ENCODE data around the gene MBOAT1.
"Not testable (repeated sequence)": the region's sequence is repeated elsewhere in the genome, so short reads cannot be mapped to it uniquely, and the experiment has no call there.

MBOAT1 gene

DNA sequence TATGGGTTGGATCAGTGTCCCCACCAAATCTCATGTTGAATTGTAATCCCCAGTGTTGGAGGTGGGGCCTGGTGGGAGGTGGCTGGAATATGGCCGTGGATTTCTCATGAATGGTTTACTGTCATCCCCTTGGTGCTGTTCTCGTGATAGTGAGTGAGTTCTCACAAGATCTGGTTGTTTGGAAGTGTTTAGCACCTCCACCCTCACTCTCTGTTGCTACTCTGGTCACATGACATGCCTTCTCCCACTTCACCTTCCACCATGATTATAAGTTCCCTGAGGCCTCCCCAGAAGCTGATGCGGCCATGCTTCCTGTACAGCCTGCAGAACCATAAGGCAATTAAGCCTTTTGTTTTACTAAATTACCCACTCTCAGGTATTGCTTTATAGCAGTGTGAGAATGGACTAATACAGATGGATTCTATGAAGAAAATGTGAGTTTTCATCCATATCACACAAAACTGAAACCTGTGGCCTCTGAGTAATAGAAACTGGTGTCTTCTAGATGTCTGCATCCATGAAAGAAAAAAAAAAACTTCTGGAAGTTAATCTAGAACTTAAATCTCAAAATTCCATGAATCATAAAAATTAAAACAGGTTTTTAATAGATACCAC, 39.3 kb downstream of the MBOAT1 start:
- no peak for DNase-seq (ENCODE audit: low read depth)

DNA sequence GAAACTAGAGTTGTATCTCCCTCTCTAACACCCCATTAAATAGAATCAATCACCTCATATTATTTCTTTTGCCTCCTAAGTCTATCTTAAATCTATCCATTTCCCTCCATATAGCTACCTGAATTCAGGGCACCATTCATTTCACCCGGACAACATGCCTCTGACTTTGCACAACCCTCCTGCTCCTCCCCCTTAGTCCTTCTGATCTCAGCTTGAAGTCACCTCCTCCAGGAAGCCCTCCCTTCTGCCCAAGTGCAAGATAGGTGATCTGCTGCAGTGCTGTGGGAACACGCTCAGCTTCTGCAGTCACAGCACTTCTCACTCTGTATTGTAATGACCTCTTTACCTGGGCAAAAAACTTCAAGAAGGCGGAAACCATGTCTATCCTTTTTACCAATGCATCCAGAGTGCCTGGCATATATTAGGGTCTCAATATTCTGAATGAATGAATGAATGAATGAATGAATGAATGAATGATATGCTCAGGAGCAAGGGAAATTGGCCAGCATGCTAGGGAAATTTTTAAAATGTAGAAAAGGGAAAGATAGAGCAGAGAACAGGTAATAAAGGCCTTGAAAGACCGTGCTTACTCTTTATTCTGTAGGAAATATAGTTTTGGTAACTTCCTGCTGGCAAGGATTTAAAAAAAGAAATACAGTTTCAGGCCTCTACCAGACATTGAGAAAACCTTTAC, 41.7 kb downstream of the MBOAT1 start:
- DNase-seq (ENCODE audit: low read depth): no peak

- DNase-seq (ENCODE audit: low read depth): no peak
These were observed 42.5 kb downstream of the MBOAT1 start for GRCh38 chr6:20169786-20170185.

- no peak for DNase-seq (ENCODE audit: low read depth)
These were observed 43.1 kb downstream of the MBOAT1 start for GRCh38 chr6:20169119-20169557.

- no peak for DNase-seq (ENCODE audit: low read depth)
These were observed 43.6 kb downstream of the MBOAT1 start for GRCh38 chr6:20168690-20169089.

GRCh38 chr6:20167601-20168000, 44.7 kb downstream of the MBOAT1 start:
- no peak for DNase-seq (ENCODE audit: low read depth)

DNA sequence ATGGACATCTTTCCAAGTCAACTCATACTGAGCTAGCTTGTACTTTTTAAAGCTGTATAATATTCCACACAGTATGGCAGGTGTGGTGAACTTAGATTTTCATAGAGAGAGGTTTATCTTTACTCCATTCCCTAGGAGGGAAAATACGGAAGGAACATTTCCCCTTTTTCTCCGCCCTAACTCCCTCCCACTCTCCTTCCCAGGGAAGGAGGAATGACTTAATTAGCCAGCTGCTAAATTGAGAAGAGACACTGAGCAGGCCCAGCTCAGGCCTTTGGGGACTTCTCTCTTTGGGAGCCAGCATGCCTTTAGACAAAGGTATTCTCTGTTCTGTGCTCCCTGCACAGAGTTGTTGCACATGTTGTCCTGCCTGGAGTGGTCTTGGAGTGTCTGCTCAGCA, 46.1 kb downstream of the MBOAT1 start:
- DNase-seq (ENCODE audit: low read depth): no peak

GRCh38 chr6:20162515-20162914, 49.8 kb downstream of the MBOAT1 start:
- no peak for DNase-seq (ENCODE audit: low read depth)

- DNase-seq (ENCODE audit: low read depth): no peak
These were observed 51.6 kb downstream of the MBOAT1 start for GRCh38 chr6:20160541-20161283.

- DNase-seq (ENCODE audit: low read depth): no peak
These were observed 52.3 kb downstream of the MBOAT1 start for GRCh38 chr6:20159781-20160540.

- no peak for DNase-seq (ENCODE audit: low read depth)
These were observed 53.2 kb downstream of the MBOAT1 start for GRCh38 chr6:20159098-20159497.

DNA sequence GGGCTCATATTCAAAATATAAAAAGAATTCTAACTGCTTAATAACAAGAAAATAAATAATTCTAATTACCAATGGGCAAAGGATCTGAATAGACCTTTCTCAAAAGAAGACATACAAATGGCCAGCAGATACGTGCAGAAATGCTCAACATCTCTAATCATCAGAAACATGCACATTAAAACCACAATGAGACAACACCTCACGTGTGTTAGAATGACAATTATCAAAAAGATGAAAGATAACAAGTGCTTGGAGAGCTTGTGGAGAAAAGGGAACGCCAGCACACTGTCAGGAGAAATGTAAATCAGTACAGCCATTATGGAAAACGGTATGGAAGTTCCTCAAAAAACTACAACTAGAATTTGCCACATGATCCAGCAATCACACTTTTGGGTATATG, 53.6 kb downstream of the MBOAT1 start:
- no peak for DNase-seq (ENCODE audit: low read depth)

DNA sequence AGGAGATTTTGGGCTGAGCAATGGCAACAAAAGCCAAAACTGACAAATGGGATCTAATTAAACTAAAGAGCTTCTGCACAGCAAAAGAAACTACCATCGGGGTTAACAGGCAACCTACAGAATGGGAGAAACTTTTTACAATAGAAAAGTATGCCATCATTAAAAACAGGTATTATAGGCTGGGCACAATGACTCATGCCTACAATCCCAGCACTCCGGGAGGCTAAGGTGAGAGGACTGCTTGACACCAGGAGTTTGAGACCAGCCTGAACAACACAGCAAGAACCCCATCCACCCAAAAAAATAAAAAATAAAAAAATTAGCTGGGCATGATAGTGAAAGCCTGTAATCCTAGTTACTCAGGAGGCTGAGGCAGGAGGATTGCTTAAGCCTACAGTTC, 55.4 kb downstream of the MBOAT1 start:
- no peak for DNase-seq (ENCODE audit: low read depth)

- DNase-seq (ENCODE audit: low read depth): no peak
These were observed 57.5 kb downstream of the MBOAT1 start for GRCh38 chr6:20154753-20155152.

- no peak for DNase-seq (ENCODE audit: low read depth)
These were observed 59.1 kb downstream of the MBOAT1 start for GRCh38 chr6:20153194-20153593.

DNA sequence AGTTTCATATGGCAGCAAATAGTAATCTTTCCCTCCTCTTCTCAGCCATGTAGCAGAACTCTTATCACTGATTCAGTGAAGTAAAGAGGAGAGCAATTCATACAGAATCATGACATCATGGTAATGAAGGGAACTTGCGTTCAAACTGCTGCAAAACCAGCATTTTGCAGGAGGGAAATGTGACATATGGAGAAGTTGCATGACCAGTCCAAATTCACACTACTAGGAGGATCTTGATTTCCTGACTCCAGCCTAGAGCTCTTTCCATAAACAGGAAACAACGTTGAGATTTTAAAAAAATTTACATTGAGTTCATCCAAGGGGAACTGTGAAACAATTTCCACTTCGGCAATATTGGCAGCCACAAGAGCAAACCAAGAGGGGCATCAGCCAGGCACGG, 63.8 kb downstream of the MBOAT1 start:
- DNase-seq (ENCODE audit: low read depth): no peak

GRCh38 chr6:20147469-20147868, 64.8 kb downstream of the MBOAT1 start:
- DNase-seq (ENCODE audit: low read depth): no peak

GRCh38 chr6:20146831-20147230, 65.4 kb downstream of the MBOAT1 start:
- DNase-seq (ENCODE audit: low read depth): not testable (repeated sequence)

DNA sequence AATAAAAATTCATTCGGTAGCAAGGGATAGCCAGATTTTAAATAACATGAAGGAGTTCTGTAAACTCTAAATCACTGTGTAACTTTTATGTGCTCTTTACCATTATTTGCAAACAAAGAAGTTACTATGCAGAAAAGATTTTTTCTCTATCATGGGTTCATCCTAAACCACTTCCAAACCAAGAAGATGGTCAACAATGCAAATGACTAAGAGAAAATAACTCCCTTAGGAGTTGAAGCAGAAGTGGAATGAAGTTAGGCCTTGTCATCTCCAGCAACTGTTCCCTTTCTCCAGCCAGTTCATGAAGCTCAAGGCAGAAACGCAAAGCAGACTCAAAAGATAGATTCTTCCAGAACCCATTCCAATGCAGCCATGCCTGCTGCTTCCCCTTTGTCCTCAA, 66.0 kb downstream of the MBOAT1 start:
- no peak for DNase-seq (ENCODE audit: low read depth)

DNA sequence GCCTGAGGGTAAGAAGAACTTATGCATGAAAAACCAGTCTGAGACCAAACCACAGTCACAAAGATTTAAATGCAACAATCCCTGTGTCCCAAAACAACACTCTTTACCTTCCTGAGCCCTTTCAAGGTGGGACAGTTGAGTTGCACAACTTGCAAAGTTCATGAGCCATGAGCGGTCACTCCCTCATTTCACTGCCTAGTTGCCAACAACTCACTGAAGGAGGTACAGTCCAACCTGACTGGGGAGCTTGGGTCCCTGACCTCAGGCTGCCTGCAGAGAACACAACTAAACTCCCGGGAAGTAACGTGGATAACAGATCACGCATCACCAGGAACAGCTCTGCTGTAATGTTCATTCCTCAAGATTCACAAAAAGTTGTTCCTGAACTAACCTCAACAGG, 69.4 kb downstream of the MBOAT1 start:
- no peak for DNase-seq (ENCODE audit: low read depth)

- DNase-seq (ENCODE audit: low read depth): no peak
These were observed 70.3 kb downstream of the MBOAT1 start for GRCh38 chr6:20141931-20142330.

DNA sequence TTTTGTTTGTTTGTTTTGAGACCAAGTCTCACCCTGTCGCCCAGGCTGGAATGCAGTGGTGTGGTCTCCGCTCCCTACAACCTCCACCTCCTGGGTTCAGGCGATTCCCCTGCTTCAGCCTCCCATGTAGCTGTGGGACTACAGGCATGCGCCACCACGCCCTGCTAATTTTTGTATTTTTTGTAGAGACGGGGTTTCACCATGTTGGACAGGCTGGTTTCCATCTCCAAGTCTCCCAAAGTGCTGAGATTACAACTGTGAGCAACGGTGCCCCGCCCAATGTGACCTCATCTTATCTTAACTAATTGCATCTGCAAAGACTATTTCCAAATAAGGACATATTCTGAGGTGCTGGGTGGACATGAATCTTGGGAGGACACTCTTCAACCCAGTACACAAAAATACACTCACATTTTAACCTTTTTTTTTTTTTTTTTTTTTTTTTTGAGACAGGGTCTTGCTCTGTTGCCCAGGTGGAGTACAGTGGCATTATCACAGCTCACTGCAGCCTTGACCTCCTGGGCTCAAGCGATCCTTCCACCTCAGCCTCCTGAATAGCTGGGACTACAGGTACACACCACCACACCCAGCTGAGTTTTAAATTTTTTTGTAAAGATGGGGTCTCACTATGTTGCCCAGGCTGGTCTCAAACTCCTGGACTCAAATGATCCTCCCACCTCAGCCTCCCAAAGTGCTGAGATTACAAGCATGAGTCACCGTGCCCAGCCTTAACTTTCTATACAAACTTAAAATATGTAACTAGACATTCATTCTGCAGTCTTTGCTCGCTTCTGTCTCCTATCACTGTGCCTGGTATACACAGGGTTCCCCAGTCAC, 72.9 kb downstream of the MBOAT1 start:
- not testable (repeated sequence) for DNase-seq (ENCODE audit: low read depth)
